ENCODE data around the gene SEZ6.
A peak's percentile ranks its signal among the peaks of the same experiment; 100 is the strongest.

Gene SEZ6

DNA sequence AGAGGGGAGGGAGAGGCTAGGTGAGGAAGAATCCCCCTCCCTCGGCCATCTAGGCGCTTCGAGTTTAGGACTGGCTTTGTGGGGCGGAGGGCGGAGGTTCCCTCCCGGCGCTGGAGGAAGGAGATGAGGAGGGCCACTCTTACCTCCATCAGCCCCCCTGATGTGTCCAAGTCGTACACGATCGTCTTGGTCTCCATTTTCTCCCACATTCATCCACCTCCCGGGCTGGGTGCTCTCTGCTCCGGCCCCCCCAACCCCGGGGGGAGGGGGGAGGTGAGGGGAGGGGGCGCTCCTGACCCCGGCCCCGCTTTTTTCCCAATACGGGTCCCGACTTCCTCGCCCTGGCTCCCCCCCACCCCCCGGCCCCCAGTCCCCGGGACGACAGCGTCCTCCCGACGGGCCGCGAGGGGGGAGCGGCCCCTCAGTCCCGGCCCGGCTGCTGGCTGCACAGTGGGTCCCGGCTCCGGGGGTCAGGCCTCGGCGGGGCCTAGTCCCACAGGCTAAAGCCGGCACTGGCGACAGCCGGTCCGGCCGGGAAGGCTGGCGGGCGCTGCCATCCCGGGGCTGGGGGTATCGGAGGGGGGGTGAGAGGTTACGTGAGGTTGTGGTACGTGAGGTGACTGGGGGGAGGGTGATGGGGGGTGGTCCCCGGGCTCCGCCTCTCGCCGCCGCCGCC lies 54.9 kb downstream of the SEZ6 start:
- TF ChIP-seq, protein P1, sequence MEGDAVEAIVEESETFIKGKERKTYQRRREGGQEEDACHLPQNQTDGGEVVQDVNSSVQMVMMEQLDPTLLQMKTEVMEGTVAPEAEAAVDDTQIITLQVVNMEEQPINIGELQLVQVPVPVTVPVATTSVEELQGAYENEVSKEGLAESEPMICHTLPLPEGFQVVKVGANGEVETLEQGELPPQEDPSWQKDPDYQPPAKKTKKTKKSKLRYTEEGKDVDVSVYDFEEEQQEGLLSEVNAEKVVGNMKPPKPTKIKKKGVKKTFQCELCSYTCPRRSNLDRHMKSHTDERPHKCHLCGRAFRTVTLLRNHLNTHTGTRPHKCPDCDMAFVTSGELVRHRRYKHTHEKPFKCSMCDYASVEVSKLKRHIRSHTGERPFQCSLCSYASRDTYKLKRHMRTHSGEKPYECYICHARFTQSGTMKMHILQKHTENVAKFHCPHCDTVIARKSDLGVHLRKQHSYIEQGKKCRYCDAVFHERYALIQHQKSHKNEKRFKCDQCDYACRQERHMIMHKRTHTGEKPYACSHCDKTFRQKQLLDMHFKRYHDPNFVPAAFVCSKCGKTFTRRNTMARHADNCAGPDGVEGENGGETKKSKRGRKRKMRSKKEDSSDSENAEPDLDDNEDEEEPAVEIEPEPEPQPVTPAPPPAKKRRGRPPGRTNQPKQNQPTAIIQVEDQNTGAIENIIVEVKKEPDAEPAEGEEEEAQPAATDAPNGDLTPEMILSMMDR (conservative IDR thresholded peaks at IDR 0.05): no peak
- H3K27ac ChIP-seq: peak overlapping the region; percentile 100

DNA sequence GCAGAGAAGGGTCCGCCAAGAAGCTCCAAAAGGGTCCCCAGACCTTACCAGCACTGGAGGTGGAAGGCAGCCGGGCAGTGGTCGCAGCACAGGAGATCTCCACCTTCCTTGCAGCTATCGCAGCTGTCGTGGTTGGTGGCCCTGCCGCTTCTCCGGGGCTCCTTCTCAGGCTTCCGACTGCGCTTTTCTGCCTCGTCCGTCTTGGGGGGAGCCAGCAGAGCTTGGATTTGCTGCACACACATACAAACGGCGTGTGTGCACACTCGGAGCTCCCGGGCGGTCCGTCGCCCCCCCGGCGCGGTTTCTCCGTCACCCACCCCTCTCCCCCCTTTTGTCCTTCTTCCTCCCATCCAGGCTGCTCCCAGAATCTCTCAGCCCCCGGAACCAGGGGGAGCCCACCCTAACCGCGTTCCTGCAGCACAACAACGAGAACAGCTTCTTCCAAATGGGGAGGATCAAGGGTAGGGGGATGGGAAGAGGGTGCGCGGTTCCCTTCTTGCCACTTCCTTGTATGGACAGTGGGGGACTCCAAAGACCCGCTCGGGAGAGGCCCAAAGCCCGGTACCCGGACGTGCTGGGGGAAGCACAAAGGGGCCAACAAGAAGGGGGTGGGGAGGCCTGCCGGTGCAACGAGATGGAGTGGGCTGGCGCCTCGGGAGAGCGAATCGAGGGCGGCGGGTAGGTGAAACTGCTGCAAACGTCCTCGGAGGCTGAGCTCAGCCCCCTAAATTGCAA lies 55.6 kb downstream of the SEZ6 start:
- TF ChIP-seq, protein P1 (conservative IDR thresholded peaks at IDR 0.05): no peak
- peak overlapping the region; percentile 100 for H3K27ac ChIP-seq

DNA sequence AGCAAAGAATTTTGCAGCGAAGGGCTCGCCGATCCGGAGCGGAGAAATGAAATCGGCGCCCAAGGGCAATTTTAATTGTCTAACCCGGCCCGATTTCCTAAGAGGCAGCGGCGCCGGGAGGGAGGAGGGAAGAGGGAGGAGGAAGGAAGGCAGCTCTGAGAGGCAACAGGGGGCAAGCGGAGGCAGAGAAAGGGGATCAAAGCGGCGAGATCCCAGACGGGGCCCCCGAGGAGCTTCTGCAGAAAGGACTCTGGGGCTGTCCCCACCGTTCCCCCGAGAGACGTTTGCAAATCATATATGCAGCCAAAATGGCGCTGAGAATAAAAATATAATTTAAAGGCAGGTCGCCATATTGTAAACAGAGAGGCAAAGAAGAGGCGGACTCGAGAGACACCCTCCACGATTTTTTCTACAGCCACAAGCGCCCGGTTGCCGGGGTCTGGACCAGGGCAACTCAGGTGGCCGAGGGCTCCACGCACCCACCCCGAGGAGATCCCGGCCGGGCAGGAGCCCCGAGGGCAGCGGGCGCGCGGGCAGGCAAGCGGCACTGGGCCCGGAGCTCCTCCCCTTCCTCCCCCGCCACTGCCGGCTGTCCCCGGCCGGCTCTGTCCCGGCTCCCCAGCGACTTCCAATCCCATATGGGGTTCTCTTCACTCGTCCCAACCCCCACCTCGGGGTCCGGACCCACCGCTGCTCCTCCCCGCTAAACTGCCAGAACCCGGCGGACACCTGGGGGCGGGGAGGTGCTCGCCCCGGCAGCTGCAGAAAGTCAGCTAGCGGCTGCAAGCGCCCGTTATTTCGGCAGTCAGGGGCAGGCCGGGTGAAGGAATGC lies 56.4 kb downstream of the SEZ6 start:
- TF ChIP-seq, protein P1 (conservative IDR thresholded peaks at IDR 0.05): no peak; the same call in 1 of the 2 replicates
- peak overlapping the region; percentile 100 for H3K27ac ChIP-seq

DNA sequence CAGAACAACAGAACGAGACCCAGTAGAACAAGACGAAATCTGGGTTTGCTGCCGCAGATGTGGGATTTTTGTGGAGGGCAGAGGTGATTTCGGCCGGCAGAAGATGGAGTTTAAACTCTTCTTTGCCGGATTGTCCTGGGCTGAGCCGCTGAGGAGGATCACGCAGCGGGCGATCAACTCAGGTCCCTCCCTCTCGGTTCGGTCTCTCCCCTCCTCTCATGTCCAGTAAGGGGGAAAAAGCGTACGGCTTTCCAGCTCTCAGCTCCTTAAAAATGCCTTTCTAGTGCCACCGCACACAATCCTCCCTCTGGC lies 57.0 kb downstream of the SEZ6 start:
- TF ChIP-seq, protein P1 (conservative IDR thresholded peaks at IDR 0.05): no peak
- peak overlapping the region; percentile 100 for H3K27ac ChIP-seq

DNA sequence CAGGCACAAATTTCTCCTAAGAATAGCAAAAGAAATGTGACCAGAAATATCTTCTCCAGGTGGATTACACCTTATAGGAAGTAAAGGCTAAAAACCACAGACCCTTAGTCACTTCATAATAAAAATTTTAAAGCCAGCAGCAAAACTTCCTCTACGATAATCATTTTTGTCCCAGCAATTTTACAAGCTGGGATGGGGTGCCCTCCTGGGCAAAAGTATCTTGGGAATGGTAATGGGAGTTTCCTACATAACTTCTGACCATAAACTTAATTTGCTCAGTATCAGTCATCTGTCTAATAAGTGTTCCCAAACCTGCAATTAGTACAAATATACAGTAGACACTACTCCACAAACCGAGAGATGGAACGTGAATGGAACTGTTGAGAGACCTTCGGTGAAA lies 57.5 kb downstream of the SEZ6 start:
- peak overlapping the region; percentile 100 for H3K27ac ChIP-seq
- TF ChIP-seq, protein P1 (conservative IDR thresholded peaks at IDR 0.05): no peak

DNA sequence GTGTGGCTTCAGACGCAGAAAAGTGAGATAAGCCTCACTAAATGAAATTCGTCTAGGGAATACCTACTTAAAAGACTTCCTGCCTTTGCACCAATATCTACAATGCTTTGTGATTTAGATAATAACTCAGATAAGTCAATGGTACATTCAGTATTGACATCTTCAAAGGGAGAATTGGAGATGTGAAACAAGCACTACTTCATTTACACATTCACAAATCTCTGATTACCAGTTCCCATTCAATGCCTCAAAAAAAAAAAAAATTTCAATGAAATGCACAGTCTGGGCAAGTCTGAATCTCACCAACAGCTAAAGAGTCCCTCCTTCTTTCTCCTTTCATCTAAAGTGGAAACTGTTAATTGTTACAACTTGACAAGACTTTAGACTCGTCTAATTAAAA lies 58.2 kb downstream of the SEZ6 start:
- peak overlapping the region; percentile 100 for H3K27ac ChIP-seq

More for the DNA sequence above, 58.2 kb downstream of the SEZ6 start:
- TF ChIP-seq, protein P1 (conservative IDR thresholded peaks at IDR 0.05): no peak
